ENCODE measurements around the gene EIF4E2. TPM values are rescaled to one million over a fixed set of nuclear protein-coding genes. Genes with fewer than 3 reads are reported as not detected.
A peak's percentile ranks its signal among the peaks of the same experiment; 100 is the strongest.

EIF4E2 gene
- total and polyA plus RNA-seq, 2 of the 13 experiments (the other 11 are each of a cell fraction or from before 2014, with no cell fraction given): 25.0 to 101 TPM

GRCh38 chr2:232543928-232544631 is 6.4 kb upstream of the EIF4E2 start:
- H3K9ac ChIP-seq (ENCODE audit: insufficient read depth, low read depth, low read length): no peak overlapping the region
- H4K20me1 ChIP-seq (ENCODE audit: insufficient read depth, low read length): no peaks in the 10 kb centered on the region; the same call in 1 of the 2 replicates
- ChIA-PET POLR2A (no interaction called here), CTCF (ENCODE audit: low intra/inter-chr PET ratio, low total read pairs) (no interaction called here)
- peaks cover 11% of the 10 kb centered on the region for H3K4me1 ChIP-seq (ENCODE audit: insufficient read depth, low read length)
- peaks cover 8% of the 10 kb centered on the region; the same call in 1 of the 2 replicates for H3K9me3 ChIP-seq (ENCODE audit: low read length)
- BruUV-seq (replicated peaks): no TSS peak
- H3K4me3 ChIP-seq (replicated peaks in 1 of 3; ENCODE audit: insufficient read depth in 1 of 3, low read depth in 2 of 3, low read length in 3 of 3): no peak overlapping the region
- no peak overlapping the region for H3K4me2 ChIP-seq (ENCODE audit: low read depth, low read length)
- no peak for ATAC-seq
- no peak overlapping the region for H2AFZ ChIP-seq (ENCODE audit: low read length)
- in situ Hi-C loops (cut with HindIII; ENCODE audit: extremely low pct_ligation_motif_present, low pct_unique_long_range_greater_than_20kb) (no loop called here), intact Hi-C loops (cut with micrococcal nuclease; ENCODE audit: unreplicated experiment) (no loop called here)
- no peak for FAIRE-seq
- no peak for DNase-seq (ENCODE audit: low spot score)
- WGBS (ENCODE audit: low lambda C conversion rate): 93% methylated on average over 17 of the region's 19 CpGs
- H3K36me3 ChIP-seq (replicated peaks in 1 of 2; ENCODE audit: control insufficient read depth in 1 of 2, insufficient read depth in 2 of 2, low read length in 2 of 2): peaks cover 4 to 8% of the 10 kb centered on the region in 2 experiments; a peak in 4 of 5 replicates
- no peaks in the 10 kb centered on the region; a peak in 1 of 5 replicates for H3K27me3 ChIP-seq (ENCODE audit: control insufficient read depth in 1 of 2, insufficient read depth in 2 of 2, low read length in 2 of 2)
- peaks cover 10% of the 10 kb centered on the region for H3K79me2 ChIP-seq (ENCODE audit: insufficient read depth, low read length)
- no peak overlapping the region for H3K27ac ChIP-seq (ENCODE audit: extremely low read length, insufficient read depth, low read length)
- 0 out of 4 replicates have a peak, but pooled peaks of 1 of the 2 experiments have one; percentile 4 for TF ChIP-seq POLR2A (IDR thresholded peaks at IDR 0.05; ENCODE audit: insufficient read depth in 1 of 2, low read depth in 2 of 2, low read length in 2 of 2)
- no peak for TF ChIP-seq BATF2 (CRISPR knock-in tag; IDR thresholded peaks at IDR 0.05)
- TF ChIP-seq ZBTB34 (CRISPR knock-in tag; IDR thresholded peaks at IDR 0.05): no peak
- 0 out of 2 replicates have a peak, but pooled peaks have one; percentile 43 for TF ChIP-seq SAFB2 (CRISPR knock-in tag; IDR thresholded peaks at IDR 0.05; ENCODE audit: borderline replicate concordance, low read depth)
- no peak for TF ChIP-seq FOXA1 (IDR thresholded peaks at IDR 0.05)
- TF ChIP-seq FOXA1 (CRISPR knock-in tag; IDR thresholded peaks at IDR 0.05): no peak
- TF ChIP-seq ZNF687 (CRISPR knock-in tag; IDR thresholded peaks at IDR 0.05): peak; percentile 37
- no peak for TF ChIP-seq GZF1 (CRISPR knock-in tag; IDR thresholded peaks at IDR 0.05)
- TF ChIP-seq AGO2 (optimal IDR thresholded peaks at IDR 0.05; ENCODE audit: low read depth, low read length): peak; percentile 93
- TF ChIP-seq ZBTB33 (CRISPR knock-in tag; IDR thresholded peaks at IDR 0.05): peak; percentile 31; the same call in 1 of the 2 replicates
- 0 out of 2 replicates have a peak, but pooled peaks have one; percentile 13 for TF ChIP-seq ZNF574 (CRISPR knock-in tag; IDR thresholded peaks at IDR 0.05)
- 0 out of 2 replicates have a peak, but pooled peaks have one; percentile 20 for TF ChIP-seq ZBTB38 (CRISPR knock-in tag; IDR thresholded peaks at IDR 0.05)

Data from HepG2 (cell line).